HEK293 (cell line): ENCODE measurements around the gene FTO.

Experiments
- CTCF ChIA-PET: fragments of 350-600 bp; formaldehyde crosslinking; extraction: SDS; loops from one replicate; lab custom pipeline; 2021; ENCODE audit warnings: antibody characterized with exemption; lab: Yijun Ruan, JAX
- POLR2A ChIA-PET: fragments of 300-600 bp; formaldehyde crosslinking; extraction: SDS; loops from one replicate; lab custom pipeline; 2020; ENCODE audit warnings: antibody characterized with exemption, inconsistent platforms; lab: Yijun Ruan, JAX
- H3K27ac ChIP-seq: fragments of 200-500 bp; sonication (Bioruptor generic); 2 replicates; pipeline ENCODE4 v1.5.1; 2014; ENCODE audit warnings: low read depth, low read length, control low read depth, inconsistent platforms; ENCODE audit errors: extremely low read depth
- H3K36me3 ChIP-seq, 2 experiments: fragments of 200-500 bp in 1 of 2; sonication (Bioruptor generic) in 1 of 2; 1 replicate in 1 of 2; 2 replicates in 1 of 2; pipeline ENCODE4 v1.5.1; 2014 to 2017; ENCODE audit warnings: inconsistent platforms in 2 of 2, low read length in 2 of 2; ENCODE audit not compliant: control insufficient read depth in 2 of 2, insufficient read depth in 1 of 2
- H3K4me1 ChIP-seq: fragments of 200-500 bp; sonication (Bioruptor generic); 2 replicates; pipeline ENCODE4 v1.5.1; 2014; ENCODE audit warnings: mild to moderate bottlenecking, low read length, inconsistent platforms; ENCODE audit not compliant: control insufficient read depth, insufficient read depth
- H3K4me3 ChIP-seq: 2 replicates; pipeline ENCODE4 v1.5.1; 2011; ENCODE audit warnings: low read depth, mild to moderate bottlenecking, control low read depth, low read length, moderate library complexity
- H3K9me3 ChIP-seq: fragments of 200-500 bp; sonication (Bioruptor generic); 2 replicates; pipeline ENCODE4 v1.5.1; 2014; ENCODE audit warnings: low read depth, low read length, inconsistent platforms; ENCODE audit not compliant: control insufficient read depth, insufficient read depth
- OSR2 ChIP-seq: fragments of 450-650 bp; formaldehyde crosslinking; IDR thresholded peaks from 2 replicates; pipeline ENCODE4 v1.5.1; 2016; ENCODE audit warnings: missing biosample characterization, missing genetic modification characterization
- PRDM2 ChIP-seq: fragments of 450-650 bp; formaldehyde crosslinking; IDR thresholded peaks from 2 replicates; pipeline ENCODE4 v1.5.1; 2016; ENCODE audit warnings: missing biosample characterization, missing genetic modification characterization, borderline replicate concordance
- SP2 ChIP-seq: fragments of 450-650 bp; formaldehyde crosslinking; IDR thresholded peaks from 2 replicates; pipeline ENCODE4 v1.5.1; 2016; ENCODE audit warnings: missing biosample characterization, missing genetic modification characterization
- ZNF114 ChIP-seq: fragments of 450-650 bp; formaldehyde crosslinking; IDR thresholded peaks from 2 replicates; pipeline ENCODE4 v1.5.0; 2017; ENCODE audit warnings: missing biosample characterization, missing genetic modification characterization
- ZNF629 ChIP-seq: fragments of 450-650 bp; formaldehyde crosslinking; IDR thresholded peaks from 2 replicates; pipeline ENCODE4 v1.5.1; 2017; ENCODE audit warnings: missing biosample characterization, missing genetic modification characterization
- TF ChIP-seq, protein P1 (sequence below): fragments of 450-650 bp; formaldehyde crosslinking; IDR thresholded peaks from 2 replicates; pipeline ENCODE4 v1.5.1; 2016; ENCODE audit warnings: missing biosample characterization, missing genetic modification characterization, borderline replicate concordance
- TF ChIP-seq, protein P2 (sequence below): fragments of 450-650 bp; formaldehyde crosslinking; IDR thresholded peaks from 2 replicates; pipeline ENCODE4 v1.5.1; 2016; ENCODE audit warnings: missing biosample characterization, missing genetic modification characterization

Gene FTO

DNA sequence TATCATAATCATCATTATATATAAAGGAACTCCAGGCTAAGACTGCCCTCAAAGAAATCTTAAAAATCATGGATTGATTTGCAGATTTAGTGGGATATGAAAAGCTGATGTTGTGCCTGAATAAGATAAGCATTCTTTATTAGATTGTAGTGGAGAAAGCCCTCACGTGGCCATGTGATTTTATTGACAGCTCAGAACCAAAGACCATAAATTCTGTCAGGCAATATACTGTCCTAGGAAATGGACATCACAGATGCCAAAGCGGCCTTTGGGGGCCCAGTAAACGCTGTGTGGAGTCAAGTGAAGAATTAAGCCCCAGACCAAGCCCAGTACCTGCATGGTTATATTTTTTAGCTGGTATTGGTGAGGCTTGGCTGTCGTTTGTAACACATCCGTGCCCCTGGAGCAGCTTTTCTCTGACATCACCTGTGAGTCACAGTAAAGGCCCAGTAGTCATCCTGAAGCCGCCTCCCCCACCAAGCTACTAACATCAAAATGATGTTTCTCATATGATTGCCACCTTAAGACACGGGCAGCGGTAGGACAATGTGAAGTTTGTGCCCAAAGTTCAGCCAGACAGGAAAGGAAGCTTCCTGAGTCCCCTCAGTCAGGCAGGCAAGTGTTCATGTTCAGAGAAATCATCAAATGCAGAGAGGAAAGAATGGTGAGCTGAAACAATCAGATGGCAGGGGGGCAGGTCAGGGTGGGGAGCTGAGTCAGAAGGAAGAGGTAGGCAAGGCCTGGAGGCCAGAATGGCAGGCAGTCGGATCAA lies 373.3 kb downstream of the FTO start (continued):
- TF ChIP-seq, protein P1, sequence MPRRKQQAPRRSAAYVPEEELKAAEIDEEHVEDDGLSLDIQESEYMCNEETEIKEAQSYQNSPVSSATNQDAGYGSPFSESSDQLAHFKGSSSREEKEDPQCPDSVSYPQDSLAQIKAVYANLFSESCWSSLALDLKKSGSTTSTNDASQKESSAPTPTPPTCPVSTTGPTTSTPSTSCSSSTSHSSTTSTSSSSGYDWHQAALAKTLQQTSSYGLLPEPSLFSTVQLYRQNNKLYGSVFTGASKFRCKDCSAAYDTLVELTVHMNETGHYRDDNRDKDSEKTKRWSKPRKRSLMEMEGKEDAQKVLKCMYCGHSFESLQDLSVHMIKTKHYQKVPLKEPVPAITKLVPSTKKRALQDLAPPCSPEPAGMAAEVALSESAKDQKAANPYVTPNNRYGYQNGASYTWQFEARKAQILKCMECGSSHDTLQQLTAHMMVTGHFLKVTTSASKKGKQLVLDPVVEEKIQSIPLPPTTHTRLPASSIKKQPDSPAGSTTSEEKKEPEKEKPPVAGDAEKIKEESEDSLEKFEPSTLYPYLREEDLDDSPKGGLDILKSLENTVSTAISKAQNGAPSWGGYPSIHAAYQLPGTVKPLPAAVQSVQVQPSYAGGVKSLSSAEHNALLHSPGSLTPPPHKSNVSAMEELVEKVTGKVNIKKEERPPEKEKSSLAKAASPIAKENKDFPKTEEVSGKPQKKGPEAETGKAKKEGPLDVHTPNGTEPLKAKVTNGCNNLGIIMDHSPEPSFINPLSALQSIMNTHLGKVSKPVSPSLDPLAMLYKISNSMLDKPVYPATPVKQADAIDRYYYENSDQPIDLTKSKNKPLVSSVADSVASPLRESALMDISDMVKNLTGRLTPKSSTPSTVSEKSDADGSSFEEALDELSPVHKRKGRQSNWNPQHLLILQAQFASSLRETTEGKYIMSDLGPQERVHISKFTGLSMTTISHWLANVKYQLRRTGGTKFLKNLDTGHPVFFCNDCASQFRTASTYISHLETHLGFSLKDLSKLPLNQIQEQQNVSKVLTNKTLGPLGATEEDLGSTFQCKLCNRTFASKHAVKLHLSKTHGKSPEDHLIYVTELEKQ (tag by site-specific recombination) = no peak

DNA sequence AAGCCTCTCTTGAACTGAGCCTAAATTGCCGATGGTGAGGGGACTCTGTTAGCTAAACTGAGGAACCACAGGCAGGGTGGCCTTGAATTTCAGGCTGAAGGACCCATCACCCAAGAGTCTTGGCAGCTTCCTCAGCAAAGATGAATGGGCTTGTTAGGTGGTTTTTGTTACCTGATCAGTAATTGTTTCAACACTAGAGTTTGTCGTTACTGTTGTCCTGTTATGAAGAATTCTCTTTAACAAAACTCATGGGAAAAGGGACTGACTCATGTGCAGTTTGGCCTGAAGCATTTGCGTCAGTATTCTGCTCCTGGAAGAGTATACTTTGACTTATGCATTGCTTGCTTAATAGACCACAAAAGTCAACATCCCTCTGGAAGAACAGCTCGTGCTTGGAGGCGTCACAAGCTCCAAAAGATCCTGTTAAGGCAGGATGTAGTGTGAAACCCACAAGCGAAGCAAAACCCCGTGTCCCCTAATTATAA lies 376.6 kb downstream of the FTO start:
- ChIA-PET CTCF (no interaction called here), POLR2A (no interaction called here)
- Histone ChIP-seq H3K27ac (no peak overlapping the region), H3K36me3 (no peaks in the 10 kb centered on the region), H3K4me3 (no peak overlapping the region), H3K9me3 (no peaks in the 10 kb centered on the region), H3K4me1 (peaks cover 5% of the 10 kb centered on the region; the same call in 1 of the 2 replicates)
- peak; percentile 27 for TF ChIP-seq OSR2 (tag by site-specific recombination)
- no peak for TF ChIP-seq PRDM2 (tag by site-specific recombination)
- TF ChIP-seq ZNF629 = peak; percentile 27; the same call in 1 of the 2 replicates

GRCh38 chr16:54086791-54087190 lies 382.8 kb downstream of the FTO start:
- Histone ChIP-seq H3K27ac (no peak overlapping the region), H3K4me3 (no peak overlapping the region), H3K36me3 (no peaks in the 10 kb centered on the region), H3K9me3 (no peaks in the 10 kb centered on the region), H3K4me1 (peaks cover 3% of the 10 kb centered on the region; the same call in 1 of the 2 replicates)
- ChIA-PET CTCF (interaction anchor here (0.7 kb wide), 1 partner anchor 8 kb away, joined by 3 read pairs; no protein-coding TSS in a partner anchor), POLR2A (no interaction called here)
- TF ChIP-seq ZNF114 = no peak
- no peak for TF ChIP-seq SP2
- TF ChIP-seq, protein P2, sequence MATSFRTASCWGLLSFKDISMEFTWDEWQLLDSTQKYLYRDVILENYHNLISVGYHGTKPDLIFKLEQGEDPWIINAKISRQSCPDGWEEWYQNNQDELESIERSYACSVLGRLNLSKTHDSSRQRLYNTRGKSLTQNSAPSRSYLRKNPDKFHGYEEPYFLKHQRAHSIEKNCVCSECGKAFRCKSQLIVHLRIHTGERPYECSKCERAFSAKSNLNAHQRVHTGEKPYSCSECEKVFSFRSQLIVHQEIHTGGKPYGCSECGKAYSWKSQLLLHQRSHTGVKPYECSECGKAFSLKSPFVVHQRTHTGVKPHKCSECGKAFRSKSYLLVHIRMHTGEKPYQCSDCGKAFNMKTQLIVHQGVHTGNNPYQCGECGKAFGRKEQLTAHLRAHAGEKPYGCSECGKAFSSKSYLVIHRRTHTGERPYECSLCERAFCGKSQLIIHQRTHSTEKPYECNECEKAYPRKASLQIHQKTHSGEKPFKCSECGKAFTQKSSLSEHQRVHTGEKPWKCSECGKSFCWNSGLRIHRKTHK (tag by site-specific recombination) = no peak
